ENCODE results near the gene FIGN. TPM values are rescaled to one million over a fixed set of nuclear protein-coding genes. Genes with fewer than 3 reads are reported as not detected.

Gene FIGN
- total RNA-seq, 1 donor from 2014 or later = 6.0 TPM

- ATAC-seq (no peak), DNase-seq (ENCODE audit: low spot score) (no peak)
Observed at GRCh38 chr2:163626208-163626607, 109.6 kb downstream of the FIGN start.

- DNase-seq (ENCODE audit: low spot score) (no peak), ATAC-seq (no peak)
Observed at GRCh38 chr2:163625632-163626031, 110.2 kb downstream of the FIGN start.

GRCh38 chr2:163621445-163622004 is 114.3 kb downstream of the FIGN start:
- ATAC-seq (no peak), DNase-seq (ENCODE audit: low spot score) (no peak)

- ATAC-seq (no peak), DNase-seq (ENCODE audit: low spot score) (no peak)
Observed at GRCh38 chr2:163617517-163617916, 118.3 kb downstream of the FIGN start.

- ATAC-seq = no peak
- DNase-seq (ENCODE audit: low spot score) = no peak
Observed at GRCh38 chr2:163613266-163613731, 122.5 kb downstream of the FIGN start.

GRCh38 chr2:163612332-163612731 is 123.5 kb downstream of the FIGN start:
- ATAC-seq = no peak
- no peak for DNase-seq (ENCODE audit: low spot score)

GRCh38 chr2:163611557-163611906 is 124.3 kb downstream of the FIGN start:
- peak; percentile 85 for ATAC-seq

GRCh38 chr2:163610817-163611556 is 124.8 kb downstream of the FIGN start:
- DNase-seq (ENCODE audit: low spot score) (peak; percentile 62), ATAC-seq (peak; percentile 94)

More at GRCh38 chr2:163611557-163611906, 124.3 kb downstream of the FIGN start:
- DNase-seq (ENCODE audit: low spot score) = no peak

- DNase-seq (ENCODE audit: low spot score) = no peak
- ATAC-seq = no peak
Observed at GRCh38 chr2:163607630-163608029, 128.2 kb downstream of the FIGN start.

GRCh38 chr2:163606878-163607277 is 128.9 kb downstream of the FIGN start:
- no peak for DNase-seq (ENCODE audit: low spot score)
- no peak for ATAC-seq

- ATAC-seq (no peak), DNase-seq (ENCODE audit: low spot score) (no peak)
Observed at GRCh38 chr2:163605779-163606178, 130.0 kb downstream of the FIGN start.

GRCh38 chr2:163604941-163605555 is 130.8 kb downstream of the FIGN start:
- ATAC-seq = no peak

GRCh38 chr2:163602196-163602595 is 133.6 kb downstream of the FIGN start:
- no peak for DNase-seq (ENCODE audit: low spot score)
- ATAC-seq = no peak

More at GRCh38 chr2:163604941-163605555, 130.8 kb downstream of the FIGN start:
- no peak for DNase-seq (ENCODE audit: low spot score)

GRCh38 chr2:163601377-163601776 is 134.4 kb downstream of the FIGN start:
- DNase-seq (ENCODE audit: low spot score) = no peak
- no peak for ATAC-seq

- ATAC-seq (no peak), DNase-seq (ENCODE audit: low spot score) (no peak)
Observed at GRCh38 chr2:163600801-163601200, 135.0 kb downstream of the FIGN start.

- ATAC-seq = no peak
- DNase-seq (ENCODE audit: low spot score) = no peak
Observed at GRCh38 chr2:163595028-163595427, 140.8 kb downstream of the FIGN start.

- ATAC-seq (no peak), DNase-seq (ENCODE audit: low spot score) (no peak)
Observed at GRCh38 chr2:163594497-163594896, 141.3 kb downstream of the FIGN start.

GRCh38 chr2:163593982-163594381 is 141.8 kb downstream of the FIGN start:
- no peak for ATAC-seq
- no peak for DNase-seq (ENCODE audit: low spot score)

- ATAC-seq (no peak), DNase-seq (ENCODE audit: low spot score) (no peak)
Observed at GRCh38 chr2:163592954-163593622, 142.7 kb downstream of the FIGN start.

GRCh38 chr2:163591461-163591860 is 144.3 kb downstream of the FIGN start:
- DNase-seq (ENCODE audit: low spot score) (no peak), ATAC-seq (no peak)

- DNase-seq (ENCODE audit: low spot score) (no peak), ATAC-seq (no peak)
Observed at GRCh38 chr2:163580757-163581156, 155.1 kb downstream of the FIGN start.

GRCh38 chr2:163574309-163574708 is 161.5 kb downstream of the FIGN start:
- no peak for ATAC-seq
- no peak for DNase-seq (ENCODE audit: low spot score)

Measured in left lobe of liver (tissue), 2 donors.